ENCODE results near the gene MMP25. TPM values are rescaled to one million over a fixed set of nuclear protein-coding genes. Genes with fewer than 3 reads are reported as not detected.

The MMP25 gene
- total and polyA plus RNA-seq, 10 of the 15 experiments (the other 5 are each of a cell fraction or from before 2014, with no cell fraction given), result 0.03 to 0.36 (median 0.13) TPM; not detected in 1

- peak; percentile 75; the same call in 1 of the 2 replicates for TF ChIP-seq TCF12 (IDR thresholded peaks at IDR 0.05; ENCODE audit: low read depth, low read length)
- TF ChIP-seq RUNX3 (IDR thresholded peaks at IDR 0.05; ENCODE audit: low read length), result peak; percentile 78
- TF ChIP-seq SUPT20H (IDR thresholded peaks at IDR 0.05; ENCODE audit: borderline replicate concordance, control insufficient read depth, low read depth, low read length), result no peak
- peak; percentile 96 for TF ChIP-seq IRF3 (IDR thresholded peaks at IDR 0.05)
- peak; percentile 14 for TF ChIP-seq RELA (IDR thresholded peaks at IDR 0.05; ENCODE audit: borderline replicate concordance, partially characterized antibody)
- TF ChIP-seq SMARCA5 (IDR thresholded peaks at IDR 0.05), result no peak
- no peak; the same call in 1 of the 2 replicates for TF ChIP-seq JUND (IDR thresholded peaks at IDR 0.05; ENCODE audit: low read depth, low read length)
- TF ChIP-seq MAX (IDR thresholded peaks at IDR 0.05; ENCODE audit: low read depth, low read length), result no peak
- no peak for TF ChIP-seq POLR2AphosphoS2 (IDR thresholded peaks at IDR 0.05; ENCODE audit: low read depth, low read length)
- peak; percentile 67; the same call in 1 of the 2 replicates for TF ChIP-seq NR2F1 (conservative IDR thresholded peaks at IDR 0.05)
- TF ChIP-seq LARP7 (IDR thresholded peaks at IDR 0.05), result no peak
- peak; percentile 70; the same call in 1 of the 2 replicates for TF ChIP-seq TCF3 (IDR thresholded peaks at IDR 0.05; ENCODE audit: borderline replicate concordance, insufficient read depth, low read depth, low read length)
- TF ChIP-seq E4F1 (IDR thresholded peaks at IDR 0.05; ENCODE audit: borderline replicate concordance, partially characterized antibody), result no peak
- no peak for TF ChIP-seq NFXL1 (IDR thresholded peaks at IDR 0.05; ENCODE audit: borderline replicate concordance)
- no peak for TF ChIP-seq STAT1 (conservative IDR thresholded peaks at IDR 0.05)
- 0 out of 2 replicates have a peak, but pooled peaks have one; percentile 52 for TF ChIP-seq NKRF (conservative IDR thresholded peaks at IDR 0.05)
- peak; percentile 57 for TF ChIP-seq SMC3 (IDR thresholded peaks at IDR 0.05; ENCODE audit: borderline replicate concordance, low read length)
- peak; percentile 60; the same call in 1 of the 2 replicates for TF ChIP-seq SIN3A (IDR thresholded peaks at IDR 0.05; ENCODE audit: low read depth, low read length)
- TF ChIP-seq, protein P1, sequence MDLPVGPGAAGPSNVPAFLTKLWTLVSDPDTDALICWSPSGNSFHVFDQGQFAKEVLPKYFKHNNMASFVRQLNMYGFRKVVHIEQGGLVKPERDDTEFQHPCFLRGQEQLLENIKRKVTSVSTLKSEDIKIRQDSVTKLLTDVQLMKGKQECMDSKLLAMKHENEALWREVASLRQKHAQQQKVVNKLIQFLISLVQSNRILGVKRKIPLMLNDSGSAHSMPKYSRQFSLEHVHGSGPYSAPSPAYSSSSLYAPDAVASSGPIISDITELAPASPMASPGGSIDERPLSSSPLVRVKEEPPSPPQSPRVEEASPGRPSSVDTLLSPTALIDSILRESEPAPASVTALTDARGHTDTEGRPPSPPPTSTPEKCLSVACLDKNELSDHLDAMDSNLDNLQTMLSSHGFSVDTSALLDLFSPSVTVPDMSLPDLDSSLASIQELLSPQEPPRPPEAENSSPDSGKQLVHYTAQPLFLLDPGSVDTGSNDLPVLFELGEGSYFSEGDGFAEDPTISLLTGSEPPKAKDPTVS (IDR thresholded peaks at IDR 0.05; ENCODE audit: low read depth, low read length), result no peak
- no peak for TF ChIP-seq SREBF2 (IDR thresholded peaks at IDR 0.05; ENCODE audit: low read length)
- peak; percentile 71 for TF ChIP-seq NFYA (IDR thresholded peaks at IDR 0.05; ENCODE audit: borderline replicate concordance, low read depth, low read length)
- peak; percentile 92 for TF ChIP-seq PBX3 (IDR thresholded peaks at IDR 0.05; ENCODE audit: insufficient replicate concordance, low read depth, low read length)
Measured at GRCh38 chr16:3003582-3004270, 42.6 kb upstream of the MMP25 start (continued).
